SIG-M5 treated with dmso at 0.1 percent for 504 hours (cell line): Measurements from ENCODE around the gene BARD1.
A peak's percentile ranks its signal among the peaks of the same experiment; 100 is the strongest.
"Not testable (repeated sequence)": the region's sequence is repeated elsewhere in the genome, so short reads cannot be mapped to it uniquely, and the experiment has no call there.

Experiments used
- DNase-seq: peaks from one replicate; lab custom pipeline; 2025; ENCODE audit not compliant: unreplicated experiment; lab: John Stamatoyannopoulos, UW

BARD1 gene

GRCh38 chr2:214808981-214809750 lies at the start of gene BARD1:
TSS of gene BARD1 (minus strand) at chr2:214809683. CDS start at chr2:214809569, 114 bp downstream.
- peak; percentile 82 for DNase-seq

- no peak for DNase-seq
These were observed 46.7 kb upstream of the BARD1 start for GRCh38 chr2:214856137-214856536.

DNA sequence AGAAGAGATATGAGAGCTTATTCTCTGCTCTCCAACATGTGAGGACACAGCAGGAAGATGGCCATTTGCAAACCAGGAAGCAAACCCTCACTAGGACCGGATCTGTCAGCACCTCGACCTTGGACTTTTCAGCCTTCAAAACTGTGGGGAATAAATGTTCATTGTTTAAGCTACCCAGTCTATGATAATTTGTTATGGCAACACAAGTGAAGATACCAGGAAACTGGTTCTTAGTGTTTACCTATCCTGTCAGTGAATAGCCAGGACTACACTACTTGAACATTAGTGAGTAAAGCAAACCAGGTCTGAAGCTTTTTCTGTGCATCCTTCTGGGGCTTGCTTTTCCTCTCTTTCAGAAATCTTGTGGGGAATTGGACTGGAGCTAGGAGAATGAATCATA lies 44.4 kb upstream of the BARD1 start:
- DNase-seq = no peak

DNA sequence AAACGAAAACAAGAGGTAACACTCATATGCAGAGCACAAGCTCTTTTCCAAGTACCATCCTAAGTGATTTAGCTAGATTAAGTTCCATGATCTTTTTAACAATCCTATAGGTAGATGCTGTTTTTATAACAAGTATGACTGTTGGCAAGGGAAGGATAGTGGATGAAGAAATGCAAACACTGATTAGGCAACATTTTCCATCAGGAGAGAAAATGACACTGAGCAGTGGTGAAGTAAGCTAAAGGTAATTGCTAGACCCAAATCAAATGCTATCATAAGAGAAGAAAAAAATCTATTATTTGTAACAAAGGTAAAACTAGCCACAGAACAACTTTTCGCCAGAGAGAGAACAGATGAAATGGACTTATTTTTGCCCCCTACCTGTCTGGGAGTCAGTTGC lies 34.3 kb upstream of the BARD1 start:
- no peak for DNase-seq

GRCh38 chr2:214839464-214839863 lies 30.0 kb upstream of the BARD1 start:
- DNase-seq = no peak

- no peak for DNase-seq
These were observed 28.0 kb upstream of the BARD1 start for GRCh38 chr2:214837466-214837865.

- no peak for DNase-seq
These were observed 27.1 kb upstream of the BARD1 start for GRCh38 chr2:214836568-214836967.

- DNase-seq = peak; percentile 19
These were observed 21.4 kb upstream of the BARD1 start for GRCh38 chr2:214830794-214831346.

DNA sequence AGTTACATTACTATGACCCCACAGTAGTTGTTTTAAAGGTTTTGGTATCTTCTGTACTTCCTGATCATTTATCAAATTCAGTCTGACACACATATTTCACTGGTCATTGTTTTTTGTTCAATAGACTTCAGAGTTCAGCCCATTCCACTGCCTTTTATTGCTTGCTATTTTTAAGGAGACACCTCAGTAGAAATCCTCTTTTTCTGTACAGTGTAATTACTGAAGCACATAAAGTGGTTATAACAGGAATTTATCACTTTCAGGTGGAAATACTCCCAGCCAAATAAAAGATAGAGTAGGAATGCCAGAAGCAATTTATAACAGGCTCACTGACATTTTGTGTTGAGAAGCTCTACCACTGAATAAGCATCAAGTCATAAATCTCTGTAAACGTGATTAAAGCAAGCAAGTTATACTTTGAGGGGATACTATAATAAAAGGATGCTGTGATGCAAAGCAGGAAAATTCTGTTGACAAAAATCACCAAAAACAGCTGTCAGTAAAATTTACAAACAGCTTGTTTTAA lies 6.6 kb upstream of the BARD1 start:
- DNase-seq = no peak

DNA sequence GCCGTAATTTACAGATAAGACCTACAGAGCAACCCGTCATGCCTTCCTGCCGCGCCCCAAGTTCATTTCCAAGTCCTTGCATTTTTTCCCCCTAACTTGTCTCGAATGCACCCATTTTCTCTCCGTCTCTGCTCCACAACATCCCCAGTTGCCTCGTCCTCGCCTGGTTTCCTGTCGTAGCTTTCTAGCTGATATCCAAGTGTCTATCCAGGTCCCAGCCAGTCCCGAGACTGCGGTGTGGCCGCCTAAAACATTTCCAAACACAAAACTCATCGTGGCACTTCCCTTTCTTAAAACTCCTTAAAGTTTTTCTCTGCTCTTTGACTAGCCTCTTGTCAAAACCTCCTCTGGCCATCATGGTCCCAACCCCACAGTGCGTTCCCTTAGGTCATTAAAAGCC lies 1.2 kb upstream of the BARD1 start:
- no peak for DNase-seq

DNA sequence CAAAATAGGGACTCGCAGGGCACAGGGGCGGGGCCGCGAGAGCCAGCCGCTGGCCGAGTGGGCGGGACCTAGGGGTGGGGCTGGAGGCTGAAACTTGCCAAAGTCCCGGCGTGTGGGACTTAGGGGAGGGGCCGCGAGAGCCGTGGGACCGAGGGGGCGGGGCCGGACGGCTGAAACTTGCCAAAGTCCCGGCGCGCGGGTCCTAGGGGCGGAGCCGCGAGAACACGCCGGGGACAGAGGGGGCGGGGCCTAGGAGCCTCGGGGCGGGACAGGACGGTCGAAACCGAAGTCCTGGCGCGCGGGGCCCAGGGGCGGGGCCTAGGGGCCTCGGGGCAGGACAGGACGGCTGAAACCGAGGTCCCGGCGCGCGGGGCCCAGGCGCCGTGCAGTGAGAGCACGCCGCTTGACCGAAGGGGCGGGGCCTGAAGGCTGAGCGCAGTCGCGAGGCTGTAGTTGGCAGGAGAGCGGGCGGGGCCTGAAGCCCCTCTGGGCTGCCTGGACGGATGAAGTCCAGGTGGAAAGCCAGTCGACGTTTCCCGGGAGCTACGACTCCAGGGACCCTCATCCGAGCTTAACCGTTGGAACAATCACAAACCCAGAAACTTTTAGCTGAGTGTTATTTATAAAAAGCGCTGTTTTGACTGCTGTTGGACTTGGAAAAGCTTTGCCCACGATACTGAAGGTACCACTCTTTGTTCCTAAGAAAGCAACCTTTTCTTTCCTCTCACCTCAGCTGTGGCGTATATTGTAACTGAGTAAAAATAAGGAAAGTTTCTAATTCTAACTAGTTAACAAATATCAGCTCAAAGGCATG lies 475 bp upstream of the BARD1 start:
- peak; percentile 95 for DNase-seq

GRCh38 chr2:214807653-214808052 lies 1.8 kb downstream of the BARD1 start:
- DNase-seq = no peak

GRCh38 chr2:214801768-214802397 lies 7.6 kb downstream of the BARD1 start:
- DNase-seq = no peak

DNA sequence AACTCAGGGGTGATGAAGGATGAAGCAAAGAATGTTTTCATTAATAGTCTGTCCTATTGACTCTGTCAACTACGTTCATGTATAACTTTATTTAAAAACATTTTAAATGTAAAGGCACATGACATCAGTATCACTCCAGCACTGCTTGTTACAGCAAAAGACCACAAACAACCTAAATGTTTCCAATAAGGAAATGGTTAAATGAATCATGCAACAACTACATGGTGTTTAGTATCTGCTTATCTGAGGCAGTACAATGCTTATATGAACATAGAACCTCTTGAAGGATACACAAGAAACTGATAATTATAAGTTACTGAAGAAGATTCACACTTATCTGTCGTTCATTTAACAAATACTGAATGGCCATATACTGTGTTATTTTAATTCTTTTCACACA lies 8.4 kb downstream of the BARD1 start:
- DNase-seq = no peak

- DNase-seq = no peak
These were observed 9.3 kb downstream of the BARD1 start for GRCh38 chr2:214800180-214800579.

DNA sequence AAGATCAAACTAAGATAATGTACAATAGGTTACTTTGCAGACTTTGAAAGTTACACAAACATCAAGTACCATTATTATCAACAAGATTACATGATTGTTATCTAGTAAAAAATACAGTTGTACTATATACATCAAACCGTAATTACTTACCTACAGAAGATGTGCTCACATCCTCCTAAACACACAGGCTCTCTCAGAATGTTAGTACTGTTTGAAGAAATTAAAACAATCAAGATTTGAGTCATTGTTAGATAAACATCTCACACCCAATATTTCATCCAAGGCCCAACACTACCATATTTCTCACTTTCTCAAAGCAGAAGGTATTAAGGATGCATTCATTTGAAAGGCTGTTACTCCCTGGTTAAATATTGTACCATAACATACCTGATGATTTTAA lies 12.6 kb downstream of the BARD1 start:
- no peak for DNase-seq

DNA sequence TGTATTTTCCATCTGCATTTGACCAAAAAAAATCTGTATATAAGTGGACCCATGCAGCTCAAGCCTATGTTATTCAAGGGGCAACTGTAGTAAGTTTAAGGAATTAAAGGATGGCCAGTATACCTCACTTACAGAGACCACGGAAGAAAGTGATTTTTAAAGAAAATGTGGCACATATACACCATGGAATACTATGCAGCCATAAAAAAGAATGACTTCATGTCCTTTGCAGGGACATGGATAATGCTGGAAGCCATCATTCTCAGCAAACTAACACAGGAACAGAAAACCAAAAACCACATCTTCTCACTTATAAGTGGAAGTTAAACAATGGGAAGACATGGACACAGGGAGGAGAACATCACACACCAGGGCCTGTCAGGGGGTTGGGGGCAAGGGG lies 26.3 kb downstream of the BARD1 start:
- DNase-seq = not testable (repeated sequence)

- no peak for DNase-seq
These were observed 26.8 kb downstream of the BARD1 start for GRCh38 chr2:214782671-214783070.

DNA sequence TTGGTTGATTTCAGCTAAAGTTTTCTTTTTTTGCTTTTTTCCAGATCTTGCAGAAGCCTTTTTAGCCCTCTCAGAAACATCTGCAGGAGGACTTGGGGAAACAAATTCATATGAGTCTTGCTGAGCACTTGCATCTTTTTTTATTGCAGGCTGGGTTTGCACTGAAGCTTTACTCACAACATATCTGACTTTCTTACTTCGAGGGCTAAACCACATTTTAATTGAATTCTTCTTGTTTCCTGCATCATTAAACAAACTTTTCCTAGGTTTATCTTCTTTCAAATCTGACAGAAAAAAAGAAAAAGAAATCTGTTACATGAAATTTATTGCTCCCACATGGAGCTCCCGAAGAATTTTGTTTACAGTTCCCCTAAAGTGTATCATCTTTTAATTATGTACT lies 28.3 kb downstream of the BARD1 start:
- no peak for DNase-seq

DNA sequence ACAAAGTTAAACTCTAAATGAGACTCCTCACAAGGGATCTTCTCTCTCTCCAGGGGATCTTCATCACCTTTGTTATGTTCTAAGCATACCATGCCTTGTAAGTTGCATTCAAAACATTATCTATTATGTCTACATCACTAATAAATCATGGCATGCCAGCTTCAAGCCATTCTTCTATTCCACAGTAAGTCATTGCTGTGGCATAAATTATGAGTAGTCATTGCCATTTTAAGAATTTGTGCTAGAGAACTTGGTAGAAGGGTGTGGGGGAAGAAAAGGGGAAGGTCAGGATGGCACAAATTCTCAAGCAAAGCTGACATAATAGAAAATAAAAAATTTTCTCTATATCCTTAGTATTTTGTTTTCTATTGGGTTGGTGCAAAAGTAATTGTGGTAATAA lies 33.5 kb downstream of the BARD1 start:
- DNase-seq = no peak

GRCh38 chr2:214774108-214774507 lies 35.4 kb downstream of the BARD1 start:
- DNase-seq = no peak
